NT2/D1 (cell line): ENCODE results near the gene CLK2.

Source experiments
- SUZ12 ChIP-seq: IDR thresholded peaks from 2 replicates; pipeline ENCODE4 v1.6.1; 2011; ENCODE audit not compliant: insufficient read length, insufficient read depth; ENCODE audit errors: extremely low read depth
- YY1 ChIP-seq: IDR thresholded peaks from 2 replicates; pipeline ENCODE4 v1.6.1; 2011; ENCODE audit not compliant: insufficient read length, insufficient read depth
- ZNF274 ChIP-seq: IDR thresholded peaks from 2 replicates; pipeline ENCODE4 v1.6.1; 2011; ENCODE audit warnings: mild to moderate bottlenecking, low read depth, low read length

- TF ChIP-seq YY1 (no peak), ZNF274 (no peak), SUZ12 (no peak)
Observed at GRCh38 chr1:155242805-155243358, 30.4 kb downstream of the CLK2 start.
